ENCODE results near the gene ZNF566. TPM values are rescaled to one million over a fixed set of nuclear protein-coding genes. Genes with fewer than 3 reads are reported as not detected.

Gene ZNF566
- total RNA-seq, 1 experiment from 2014 or later: 10.2 TPM

Other genes starting within 250 kb of the ZNF566 start
- 3.0 and 3.5 TPM in 2 replicates for gene ZFP14, start 110.4 kb downstream of the ZNF566 start, total RNA-seq (2014; rRNA removed; shearing (Covaris generic))
- gene ZFP82, start 70.9 kb downstream of the ZNF566 start, total RNA-seq (2014; rRNA removed; shearing (Covaris generic)): 3.6 and 3.9 TPM in 2 replicates
- gene ZNF260, start 38.7 kb upstream of the ZNF566 start, total RNA-seq (2014; rRNA removed; shearing (Covaris generic)): 9.0 and 12.0 TPM in 2 replicates
- gene ZNF529, start 83.7 kb upstream of the ZNF566 start, total RNA-seq (2014; rRNA removed; shearing (Covaris generic)): 7.1 and 7.3 TPM in 2 replicates
- gene ZNF382, start 115.8 kb upstream of the ZNF566 start, total RNA-seq (2014; rRNA removed; shearing (Covaris generic)): 6.8 and 9.9 TPM in 2 replicates
- 5.4 and 5.8 TPM in 2 replicates for gene ZNF461, start 177.3 kb upstream of the ZNF566 start, total RNA-seq (2014; rRNA removed; shearing (Covaris generic))
- gene ZNF567, start 198.1 kb upstream of the ZNF566 start, total RNA-seq (2014; rRNA removed; shearing (Covaris generic)): 2.9 and 6.3 TPM in 2 replicates